WTC11 (cell line): ENCODE results near the gene CISD2. TPM values are rescaled to one million over a fixed set of nuclear protein-coding genes. Genes with fewer than 3 reads are reported as not detected.

Experiments
- ATAC-seq: fragments of 200-7000 bp; cut with Tn5 transposase; 2 replicates; pipeline ENCODE4 v1.10.0; 2021; ENCODE audit warnings: mild to moderate bottlenecking, moderate library complexity
- CTCF ChIA-PET: fragments of 300-600 bp; sonication (Branson Sonifier 250); formaldehyde crosslinking; loops from one replicate; lab custom pipeline; 2021; ENCODE audit warnings: antibody characterized with exemption; lab: Charles Lee
- POLR2A ChIA-PET: fragments of 350-600 bp; sonication (Branson Sonifier 250); formaldehyde crosslinking; loops from one replicate; lab custom pipeline; 2021; ENCODE audit warnings: antibody characterized with exemption; lab: Charles Lee
- DNase-seq: peaks from one replicate; pipeline ENCODE4 v3.0.0; 2021; ENCODE audit warnings: low spot score
- H3K27ac Mint-ChIP-seq: 2 replicates; pipeline ENCODE4 v1.8.0; 2021; ENCODE audit warnings: mixed read lengths
- H3K27me3 Mint-ChIP-seq: 2 replicates; pipeline ENCODE4 v1.8.0; 2021; ENCODE audit warnings: low read depth, mild to moderate bottlenecking, moderate library complexity, mixed read lengths
- H3K36me3 Mint-ChIP-seq: 2 replicates; pipeline ENCODE4 v1.8.0; 2021; ENCODE audit warnings: mixed read lengths
- H3K4me1 Mint-ChIP-seq: 2 replicates; pipeline ENCODE4 v1.8.0; 2022; ENCODE audit warnings: mixed read lengths
- H3K4me3 Mint-ChIP-seq: 2 replicates; pipeline ENCODE4 v1.8.0; 2021; ENCODE audit warnings: mild to moderate bottlenecking, moderate library complexity, mixed read lengths
- H3K9me3 Mint-ChIP-seq: 2 replicates; pipeline ENCODE4 v1.8.0; 2021; ENCODE audit warnings: mixed read lengths
- CBFB ChIP-seq: sonication (generic); formaldehyde crosslinking; IDR thresholded peaks from 2 replicates; pipeline ENCODE4 v1.8.1; 2022; ENCODE audit warnings: mild to moderate bottlenecking, low read depth, missing genetic modification reagents
- CREM ChIP-seq: sonication (generic); formaldehyde crosslinking; IDR thresholded peaks from 2 replicates; pipeline ENCODE4 v1.8.1; 2022; ENCODE audit warnings: mild to moderate bottlenecking, missing genetic modification reagents, moderate library complexity
- FOXK1 ChIP-seq: sonication (generic); formaldehyde crosslinking; IDR thresholded peaks from 2 replicates; pipeline ENCODE4 v1.8.0; 2022; ENCODE audit warnings: mild to moderate bottlenecking, moderate library complexity, missing genetic modification reagents
- GABPB1 ChIP-seq: sonication (generic); formaldehyde crosslinking; IDR thresholded peaks from 2 replicates; pipeline ENCODE4 v1.8.1; 2023; ENCODE audit warnings: mild to moderate bottlenecking, missing genetic modification reagents
- GRHL2 ChIP-seq: fragments of 250-450 bp; sonication (Bioruptor Pico); IDR thresholded peaks from 2 replicates; pipeline ENCODE4 v1.8.0; 2022; ENCODE audit warnings: mild to moderate bottlenecking, moderate library complexity; ENCODE audit not compliant: insufficient replicate concordance, severe bottlenecking
- HMGA2 ChIP-seq: fragments of 250-450 bp; sonication (Bioruptor Pico); IDR thresholded peaks from 2 replicates; pipeline ENCODE4 v1.4.0; 2021; ENCODE audit warnings: mild to moderate bottlenecking, moderate library complexity
- KAT7 ChIP-seq: sonication (generic); formaldehyde crosslinking; IDR thresholded peaks from 2 replicates; pipeline ENCODE4 v1.8.1; 2023; ENCODE audit warnings: missing genetic modification reagents, mild to moderate bottlenecking, borderline replicate concordance
- MYBL2 ChIP-seq: sonication (generic); formaldehyde crosslinking; IDR thresholded peaks from 2 replicates; pipeline ENCODE4 v1.8.1; 2023; ENCODE audit warnings: mild to moderate bottlenecking, moderate library complexity, missing genetic modification reagents
- NFE2L1 ChIP-seq: sonication (generic); formaldehyde crosslinking; IDR thresholded peaks from 2 replicates; pipeline ENCODE4 v1.8.1; 2023; ENCODE audit warnings: missing genetic modification reagents
- NFYB ChIP-seq: sonication (generic); formaldehyde crosslinking; conservative IDR thresholded peaks from 2 replicates; pipeline ENCODE4 v1.8.0; 2022; ENCODE audit warnings: low read depth, missing genetic modification reagents
- NR2C2 ChIP-seq: sonication (generic); formaldehyde crosslinking; IDR thresholded peaks from 2 replicates; pipeline ENCODE4 v1.8.0; 2022; ENCODE audit warnings: mild to moderate bottlenecking, missing genetic modification reagents
- PRRX2 ChIP-seq: fragments of 250-450 bp; sonication (Bioruptor Pico); IDR thresholded peaks from 2 replicates; pipeline ENCODE4 v1.8.0; 2021; ENCODE audit warnings: mild to moderate bottlenecking
- SMAD3 ChIP-seq: sonication (generic); formaldehyde crosslinking; IDR thresholded peaks from 2 replicates; pipeline ENCODE4 v1.8.0; 2022; ENCODE audit warnings: missing genetic modification reagents, mild to moderate bottlenecking, borderline replicate concordance
- SP1 ChIP-seq: sonication (generic); formaldehyde crosslinking; conservative IDR thresholded peaks from 2 replicates; pipeline ENCODE4 v1.8.1; 2022; ENCODE audit warnings: missing genetic modification reagents
- TEAD1 ChIP-seq: sonication (generic); formaldehyde crosslinking; IDR thresholded peaks from 2 replicates; pipeline ENCODE4 v1.8.0; 2022; ENCODE audit warnings: mild to moderate bottlenecking, missing genetic modification reagents
- ZNF219 ChIP-seq: sonication (generic); formaldehyde crosslinking; IDR thresholded peaks from 2 replicates; pipeline ENCODE4 v1.8.0; 2023; ENCODE audit warnings: missing genetic modification reagents, mild to moderate bottlenecking, borderline replicate concordance
- ZNF232 ChIP-seq: sonication (generic); formaldehyde crosslinking; IDR thresholded peaks from 2 replicates; pipeline ENCODE4 v1.8.0; 2022; ENCODE audit warnings: mild to moderate bottlenecking, missing genetic modification reagents
- ZNF423 ChIP-seq: fragments of 250-450 bp; sonication (Bioruptor Pico); IDR thresholded peaks from 2 replicates; pipeline ENCODE4 v2.1.2; 2022; ENCODE audit warnings: mild to moderate bottlenecking, moderate library complexity
- total RNA-seq: library from RNA; stranded (reverse); gene quantifications from 3 replicates; pipeline ENCODE4 v1.2.3, GENCODE V29; 2021
- TF ChIP-seq, protein P1 (sequence below): sonication (generic); formaldehyde crosslinking; IDR thresholded peaks from 2 replicates; pipeline ENCODE4 v1.8.1; 2023; ENCODE audit warnings: mild to moderate bottlenecking, missing genetic modification reagents
- TF ChIP-seq, protein P2 (sequence below): sonication (generic); formaldehyde crosslinking; IDR thresholded peaks from 2 replicates; pipeline ENCODE4 v1.8.0; 2022; ENCODE audit warnings: mild to moderate bottlenecking, missing genetic modification reagents
- TF ChIP-seq, protein P3 (sequence below): sonication (generic); formaldehyde crosslinking; IDR thresholded peaks from 2 replicates; pipeline ENCODE4 v1.8.1; 2023; ENCODE audit warnings: mild to moderate bottlenecking, moderate library complexity, missing genetic modification reagents
- TF ChIP-seq, protein P4 (sequence below): sonication (generic); formaldehyde crosslinking; IDR thresholded peaks from 2 replicates; pipeline ENCODE4 v1.8.0; 2022; ENCODE audit warnings: mild to moderate bottlenecking, missing genetic modification reagents
- TF ChIP-seq, protein P5 (sequence below): sonication (generic); formaldehyde crosslinking; IDR thresholded peaks from 2 replicates; pipeline ENCODE4 v1.8.1; 2022; ENCODE audit warnings: mild to moderate bottlenecking, moderate library complexity, missing genetic modification reagents
- TF ChIP-seq, protein P6 (sequence below): sonication (generic); formaldehyde crosslinking; IDR thresholded peaks from 2 replicates; pipeline ENCODE4 v1.8.0; 2022; ENCODE audit warnings: mild to moderate bottlenecking, missing genetic modification reagents

Gene CISD2
- total RNA-seq, 1 experiment from 2014 or later: 30.0 TPM

DNA sequence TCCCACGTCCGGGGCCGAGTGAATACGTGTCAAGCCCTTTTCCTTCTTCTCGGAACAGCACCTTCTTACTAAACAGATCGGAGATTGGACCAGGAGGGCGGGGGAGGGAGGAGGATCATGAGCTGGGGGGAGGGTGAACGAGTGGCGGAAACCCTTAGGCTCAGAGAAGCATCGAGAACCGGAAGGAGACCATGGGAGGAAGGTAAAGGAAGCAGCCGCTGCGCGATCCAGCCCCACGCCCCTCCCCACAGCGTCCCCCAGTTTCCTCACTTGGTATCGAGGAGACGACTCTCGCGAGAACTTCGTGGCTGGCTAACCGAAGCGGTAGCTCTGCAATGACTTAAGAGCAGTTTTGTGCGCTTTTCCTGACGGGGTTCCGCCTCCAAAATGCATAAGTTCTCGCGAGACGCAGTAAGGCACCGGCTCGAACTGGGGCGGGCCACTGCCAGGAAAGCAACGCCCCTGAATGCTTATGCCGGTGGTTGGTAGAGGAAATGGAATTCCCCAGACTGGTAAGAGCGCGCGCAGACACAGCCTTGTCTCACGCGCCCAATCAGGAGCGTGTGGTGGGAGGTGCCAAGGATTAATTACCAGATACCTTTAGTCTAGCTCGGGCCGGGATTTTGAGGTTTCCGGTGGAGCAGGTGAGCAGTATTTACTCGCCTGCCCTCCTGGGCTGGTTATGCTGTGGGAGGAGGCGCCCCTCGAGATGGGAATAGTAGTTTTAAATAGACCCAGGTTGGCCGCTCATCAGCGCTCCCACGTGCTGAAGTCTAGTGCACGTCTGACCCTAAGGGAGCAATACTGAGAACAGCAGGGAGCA lies 40.9 kb upstream of the CISD2 start:
- ChIA-PET POLR2A (interaction anchor here (0.5 to 6.0 kb wide), 25 partner anchors 9 to 272 kb away, joined by 3 to 113 read pairs (median 4); partner anchors contain the start of genes BDH2, CISD2 and MANBA), CTCF (interaction anchor here (0.6 to 1.5 kb wide), 10 partner anchors 9 to 272 kb away, joined by 3 to 7 read pairs (median 4); partner anchors contain the start of genes BDH2 and CISD2)
- ATAC-seq: peak; percentile 87
- Mint-ChIP-seq H3K4me3 (no peak overlapping the region), H3K27me3 (no peaks in the 10 kb centered on the region), H3K36me3 (peaks cover 11% of the 10 kb centered on the region), H3K27ac (no peak overlapping the region; the same call in none of the 2 replicates), H3K9me3 (no peaks in the 10 kb centered on the region), H3K4me1 (peaks cover 44% of the 10 kb centered on the region)
- peak; percentile 96 for DNase-seq
- peak; percentile 41; the same call in 1 of the 2 replicates for TF ChIP-seq MYBL2 (CRISPR knock-in tag)
- no peak for TF ChIP-seq ZNF219
- no peak for TF ChIP-seq PRRX2 (CRISPR knock-in tag)
- TF ChIP-seq HMGA2 (CRISPR knock-in tag): no peak
- peak; percentile 45; the same call in 1 of the 2 replicates for TF ChIP-seq SP1 (CRISPR knock-in tag)
- TF ChIP-seq, protein P1, sequence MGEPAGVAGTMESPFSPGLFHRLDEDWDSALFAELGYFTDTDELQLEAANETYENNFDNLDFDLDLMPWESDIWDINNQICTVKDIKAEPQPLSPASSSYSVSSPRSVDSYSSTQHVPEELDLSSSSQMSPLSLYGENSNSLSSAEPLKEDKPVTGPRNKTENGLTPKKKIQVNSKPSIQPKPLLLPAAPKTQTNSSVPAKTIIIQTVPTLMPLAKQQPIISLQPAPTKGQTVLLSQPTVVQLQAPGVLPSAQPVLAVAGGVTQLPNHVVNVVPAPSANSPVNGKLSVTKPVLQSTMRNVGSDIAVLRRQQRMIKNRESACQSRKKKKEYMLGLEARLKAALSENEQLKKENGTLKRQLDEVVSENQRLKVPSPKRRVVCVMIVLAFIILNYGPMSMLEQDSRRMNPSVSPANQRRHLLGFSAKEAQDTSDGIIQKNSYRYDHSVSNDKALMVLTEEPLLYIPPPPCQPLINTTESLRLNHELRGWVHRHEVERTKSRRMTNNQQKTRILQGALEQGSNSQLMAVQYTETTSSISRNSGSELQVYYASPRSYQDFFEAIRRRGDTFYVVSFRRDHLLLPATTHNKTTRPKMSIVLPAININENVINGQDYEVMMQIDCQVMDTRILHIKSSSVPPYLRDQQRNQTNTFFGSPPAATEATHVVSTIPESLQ (CRISPR knock-in tag): no peak
- no peak for TF ChIP-seq GRHL2 (CRISPR knock-in tag)
- TF ChIP-seq, protein P2, sequence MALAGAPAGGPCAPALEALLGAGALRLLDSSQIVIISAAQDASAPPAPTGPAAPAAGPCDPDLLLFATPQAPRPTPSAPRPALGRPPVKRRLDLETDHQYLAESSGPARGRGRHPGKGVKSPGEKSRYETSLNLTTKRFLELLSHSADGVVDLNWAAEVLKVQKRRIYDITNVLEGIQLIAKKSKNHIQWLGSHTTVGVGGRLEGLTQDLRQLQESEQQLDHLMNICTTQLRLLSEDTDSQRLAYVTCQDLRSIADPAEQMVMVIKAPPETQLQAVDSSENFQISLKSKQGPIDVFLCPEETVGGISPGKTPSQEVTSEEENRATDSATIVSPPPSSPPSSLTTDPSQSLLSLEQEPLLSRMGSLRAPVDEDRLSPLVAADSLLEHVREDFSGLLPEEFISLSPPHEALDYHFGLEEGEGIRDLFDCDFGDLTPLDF (CRISPR knock-in tag): peak; percentile 75; the same call in 1 of the 2 replicates
- peak; percentile 55; the same call in 1 of the 2 replicates for TF ChIP-seq FOXK1 (CRISPR knock-in tag)
- TF ChIP-seq, protein P3, sequence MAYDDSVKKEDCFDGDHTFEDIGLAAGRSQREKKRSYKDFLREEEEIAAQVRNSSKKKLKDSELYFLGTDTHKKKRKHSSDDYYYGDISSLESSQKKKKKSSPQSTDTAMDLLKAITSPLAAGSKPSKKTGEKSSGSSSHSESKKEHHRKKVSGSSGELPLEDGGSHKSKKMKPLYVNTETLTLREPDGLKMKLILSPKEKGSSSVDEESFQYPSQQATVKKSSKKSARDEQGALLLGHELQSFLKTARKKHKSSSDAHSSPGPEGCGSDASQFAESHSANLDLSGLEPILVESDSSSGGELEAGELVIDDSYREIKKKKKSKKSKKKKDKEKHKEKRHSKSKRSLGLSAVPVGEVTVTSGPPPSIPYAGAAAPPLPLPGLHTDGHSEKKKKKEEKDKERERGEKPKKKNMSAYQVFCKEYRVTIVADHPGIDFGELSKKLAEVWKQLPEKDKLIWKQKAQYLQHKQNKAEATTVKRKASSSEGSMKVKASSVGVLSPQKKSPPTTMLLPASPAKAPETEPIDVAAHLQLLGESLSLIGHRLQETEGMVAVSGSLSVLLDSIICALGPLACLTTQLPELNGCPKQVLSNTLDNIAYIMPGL (CRISPR knock-in tag): no peak
- TF ChIP-seq, protein P4, sequence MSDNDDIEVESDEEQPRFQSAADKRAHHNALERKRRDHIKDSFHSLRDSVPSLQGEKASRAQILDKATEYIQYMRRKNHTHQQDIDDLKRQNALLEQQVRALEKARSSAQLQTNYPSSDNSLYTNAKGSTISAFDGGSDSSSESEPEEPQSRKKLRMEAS (CRISPR knock-in tag): peak; percentile 65
- TF ChIP-seq, protein P5, sequence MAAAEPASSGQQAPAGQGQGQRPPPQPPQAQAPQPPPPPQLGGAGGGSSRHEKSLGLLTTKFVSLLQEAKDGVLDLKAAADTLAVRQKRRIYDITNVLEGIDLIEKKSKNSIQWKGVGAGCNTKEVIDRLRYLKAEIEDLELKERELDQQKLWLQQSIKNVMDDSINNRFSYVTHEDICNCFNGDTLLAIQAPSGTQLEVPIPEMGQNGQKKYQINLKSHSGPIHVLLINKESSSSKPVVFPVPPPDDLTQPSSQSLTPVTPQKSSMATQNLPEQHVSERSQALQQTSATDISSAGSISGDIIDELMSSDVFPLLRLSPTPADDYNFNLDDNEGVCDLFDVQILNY (CRISPR knock-in tag): peak; percentile 65; the same call in 1 of the 2 replicates
- 0 out of 2 replicates have a peak, but pooled peaks have one; percentile 45 for TF ChIP-seq GABPB1
- no peak for TF ChIP-seq ZNF423 (CRISPR knock-in tag)
- TF ChIP-seq, protein P6, sequence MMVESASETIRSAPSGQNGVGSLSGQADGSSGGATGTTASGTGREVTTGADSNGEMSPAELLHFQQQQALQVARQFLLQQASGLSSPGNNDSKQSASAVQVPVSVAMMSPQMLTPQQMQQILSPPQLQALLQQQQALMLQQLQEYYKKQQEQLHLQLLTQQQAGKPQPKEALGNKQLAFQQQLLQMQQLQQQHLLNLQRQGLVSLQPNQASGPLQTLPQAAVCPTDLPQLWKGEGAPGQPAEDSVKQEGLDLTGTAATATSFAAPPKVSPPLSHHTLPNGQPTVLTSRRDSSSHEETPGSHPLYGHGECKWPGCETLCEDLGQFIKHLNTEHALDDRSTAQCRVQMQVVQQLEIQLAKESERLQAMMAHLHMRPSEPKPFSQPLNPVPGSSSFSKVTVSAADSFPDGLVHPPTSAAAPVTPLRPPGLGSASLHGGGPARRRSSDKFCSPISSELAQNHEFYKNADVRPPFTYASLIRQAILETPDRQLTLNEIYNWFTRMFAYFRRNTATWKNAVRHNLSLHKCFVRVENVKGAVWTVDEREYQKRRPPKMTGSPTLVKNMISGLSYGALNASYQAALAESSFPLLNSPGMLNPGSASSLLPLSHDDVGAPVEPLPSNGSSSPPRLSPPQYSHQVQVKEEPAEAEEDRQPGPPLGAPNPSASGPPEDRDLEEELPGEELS (CRISPR knock-in tag): 0 out of 2 replicates have a peak, but pooled peaks have one; percentile 8
- peak; percentile 54; the same call in 1 of the 2 replicates for TF ChIP-seq SMAD3 (CRISPR knock-in tag)
- no peak; the same call in 1 of the 2 replicates for TF ChIP-seq TEAD1 (CRISPR knock-in tag)
- 0 out of 2 replicates have a peak, but pooled peaks have one; percentile 39 for TF ChIP-seq ZNF232
- TF ChIP-seq CREM (CRISPR knock-in tag): peak; percentile 63; the same call in 1 of the 2 replicates
- TF ChIP-seq KAT7: 0 out of 2 replicates have a peak, but pooled peaks have one; percentile 24
- TF ChIP-seq CBFB (CRISPR knock-in tag): no peak
- peak; percentile 69 for TF ChIP-seq NFYB (CRISPR knock-in tag)
- TF ChIP-seq NR2C2 (CRISPR knock-in tag): no peak
- TF ChIP-seq NFE2L1 (CRISPR knock-in tag): peak; percentile 31; the same call in 1 of the 2 replicates
